Measurements from ENCODE around the gene DAG1.

GRCh38 chr3:49533031-49533430 lies 63.0 kb downstream of the DAG1 start:
- TF ChIP-seq, protein P1, sequence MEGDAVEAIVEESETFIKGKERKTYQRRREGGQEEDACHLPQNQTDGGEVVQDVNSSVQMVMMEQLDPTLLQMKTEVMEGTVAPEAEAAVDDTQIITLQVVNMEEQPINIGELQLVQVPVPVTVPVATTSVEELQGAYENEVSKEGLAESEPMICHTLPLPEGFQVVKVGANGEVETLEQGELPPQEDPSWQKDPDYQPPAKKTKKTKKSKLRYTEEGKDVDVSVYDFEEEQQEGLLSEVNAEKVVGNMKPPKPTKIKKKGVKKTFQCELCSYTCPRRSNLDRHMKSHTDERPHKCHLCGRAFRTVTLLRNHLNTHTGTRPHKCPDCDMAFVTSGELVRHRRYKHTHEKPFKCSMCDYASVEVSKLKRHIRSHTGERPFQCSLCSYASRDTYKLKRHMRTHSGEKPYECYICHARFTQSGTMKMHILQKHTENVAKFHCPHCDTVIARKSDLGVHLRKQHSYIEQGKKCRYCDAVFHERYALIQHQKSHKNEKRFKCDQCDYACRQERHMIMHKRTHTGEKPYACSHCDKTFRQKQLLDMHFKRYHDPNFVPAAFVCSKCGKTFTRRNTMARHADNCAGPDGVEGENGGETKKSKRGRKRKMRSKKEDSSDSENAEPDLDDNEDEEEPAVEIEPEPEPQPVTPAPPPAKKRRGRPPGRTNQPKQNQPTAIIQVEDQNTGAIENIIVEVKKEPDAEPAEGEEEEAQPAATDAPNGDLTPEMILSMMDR (conservative IDR thresholded peaks at IDR 0.05; ENCODE audit: low read length), result no peak
- no peak for TF ChIP-seq EZH2phosphoT487 (IDR thresholded peaks at IDR 0.05; ENCODE audit: borderline replicate concordance, low read depth, low read length)

All from OCI-LY7 (cell line).